ENCODE measurements around the gene KANSL3. TPM values are rescaled to one million over a fixed set of nuclear protein-coding genes. Genes with fewer than 3 reads are reported as not detected.

The KANSL3 gene
- total RNA-seq, 1 donor from 2014 or later: 36.3 TPM

GRCh38 chr2:96663829-96664228 is 25.7 kb upstream of the KANSL3 start:
- peaks cover 13% of the 10 kb centered on the region for H3K4me1 Mint-ChIP-seq (ENCODE audit: unreplicated experiment)
- no peak overlapping the region for H3K4me3 Mint-ChIP-seq (ENCODE audit: unreplicated experiment)
- TF ChIP-seq CTCF (IDR thresholded peaks at IDR 0.05; ENCODE audit: unreplicated experiment): no peak
- no peak overlapping the region for H3K27ac Mint-ChIP-seq (ENCODE audit: unreplicated experiment)
- peaks cover 8% of the 10 kb centered on the region for H3K36me3 Mint-ChIP-seq (ENCODE audit: low read depth, unreplicated experiment)
- peaks cover 5% of the 10 kb centered on the region for H3K27me3 Mint-ChIP-seq (ENCODE audit: unreplicated experiment)
- DNase-seq (ENCODE audit: low spot score): no peak
- no peaks in the 10 kb centered on the region for H3K9me3 Mint-ChIP-seq (ENCODE audit: unreplicated experiment)

- H3K4me3 Mint-ChIP-seq (ENCODE audit: unreplicated experiment): no peak overlapping the region
Measured at GRCh38 chr2:96663177-96663576, 25.1 kb upstream of the KANSL3 start.

GRCh38 chr2:96662360-96662759 is 24.2 kb upstream of the KANSL3 start:
- Mint-ChIP-seq H3K27me3 (ENCODE audit: unreplicated experiment) (peaks cover 2% of the 10 kb centered on the region), H3K36me3 (ENCODE audit: low read depth, unreplicated experiment) (peaks cover 4% of the 10 kb centered on the region), H3K27ac (ENCODE audit: unreplicated experiment) (no peak overlapping the region), H3K4me3 (ENCODE audit: unreplicated experiment) (no peak overlapping the region), H3K9me3 (ENCODE audit: unreplicated experiment) (no peaks in the 10 kb centered on the region), H3K4me1 (ENCODE audit: unreplicated experiment) (peaks cover 7% of the 10 kb centered on the region)
- no peak for TF ChIP-seq CTCF (IDR thresholded peaks at IDR 0.05; ENCODE audit: unreplicated experiment)
- DNase-seq (ENCODE audit: low spot score): no peak

More at GRCh38 chr2:96663177-96663576, 25.1 kb upstream of the KANSL3 start:
- Mint-ChIP-seq H3K27me3 (ENCODE audit: unreplicated experiment) (peaks cover 2% of the 10 kb centered on the region), H3K4me1 (ENCODE audit: unreplicated experiment) (peaks cover 7% of the 10 kb centered on the region), H3K9me3 (ENCODE audit: unreplicated experiment) (no peaks in the 10 kb centered on the region), H3K36me3 (ENCODE audit: low read depth, unreplicated experiment) (peaks cover 4% of the 10 kb centered on the region), H3K27ac (ENCODE audit: unreplicated experiment) (no peak overlapping the region)
- no peak for TF ChIP-seq CTCF (IDR thresholded peaks at IDR 0.05; ENCODE audit: unreplicated experiment)
- DNase-seq (ENCODE audit: low spot score): no peak

GRCh38 chr2:96661324-96661723 is 23.2 kb upstream of the KANSL3 start:
- peaks cover 4% of the 10 kb centered on the region for H3K36me3 Mint-ChIP-seq (ENCODE audit: low read depth, unreplicated experiment)
- no peak for TF ChIP-seq CTCF (IDR thresholded peaks at IDR 0.05; ENCODE audit: unreplicated experiment)
- no peaks in the 10 kb centered on the region for H3K9me3 Mint-ChIP-seq (ENCODE audit: unreplicated experiment)
- no peak overlapping the region for H3K4me3 Mint-ChIP-seq (ENCODE audit: unreplicated experiment)
- no peak for DNase-seq (ENCODE audit: low spot score)
- H3K27ac Mint-ChIP-seq (ENCODE audit: unreplicated experiment): peak overlapping the region; percentile 57
- H3K4me1 Mint-ChIP-seq (ENCODE audit: unreplicated experiment): peaks cover 7% of the 10 kb centered on the region
- peaks cover 2% of the 10 kb centered on the region for H3K27me3 Mint-ChIP-seq (ENCODE audit: unreplicated experiment)

- DNase-seq (ENCODE audit: low spot score): no peak
- TF ChIP-seq CTCF (IDR thresholded peaks at IDR 0.05; ENCODE audit: unreplicated experiment): no peak
- H3K27me3 Mint-ChIP-seq (ENCODE audit: unreplicated experiment): no peaks in the 10 kb centered on the region
- no peaks in the 10 kb centered on the region for H3K36me3 Mint-ChIP-seq (ENCODE audit: low read depth, unreplicated experiment)
- H3K4me1 Mint-ChIP-seq (ENCODE audit: unreplicated experiment): peaks cover 8% of the 10 kb centered on the region
- no peak overlapping the region for H3K27ac Mint-ChIP-seq (ENCODE audit: unreplicated experiment)
- H3K4me3 Mint-ChIP-seq (ENCODE audit: unreplicated experiment): no peak overlapping the region
- H3K9me3 Mint-ChIP-seq (ENCODE audit: unreplicated experiment): no peaks in the 10 kb centered on the region
Measured at GRCh38 chr2:96656540-96656939, 18.4 kb upstream of the KANSL3 start.
